Stimulated activated CD4-positive, alpha-beta T cell treated with anti-CD3 and anti-CD28 coated beads, Interleukin-12 subunit alpha, Interleukin-12 subunit beta, amount 100 ng/mL, for 48 hours (primary cell): ENCODE results near the gene PDS5A.
"Not testable (repeated sequence)": the region's sequence is repeated elsewhere in the genome, so short reads cannot be mapped to it uniquely, and the experiment has no call there.

Source experiments
- DNase-seq, 3 donors: peaks; one replicate each; pipeline ENCODE4 v3.0.0-alpha.2; 2020; ENCODE audit warnings: low read depth in 2 of 3, low spot score in 1 of 3

Gene PDS5A

DNA sequence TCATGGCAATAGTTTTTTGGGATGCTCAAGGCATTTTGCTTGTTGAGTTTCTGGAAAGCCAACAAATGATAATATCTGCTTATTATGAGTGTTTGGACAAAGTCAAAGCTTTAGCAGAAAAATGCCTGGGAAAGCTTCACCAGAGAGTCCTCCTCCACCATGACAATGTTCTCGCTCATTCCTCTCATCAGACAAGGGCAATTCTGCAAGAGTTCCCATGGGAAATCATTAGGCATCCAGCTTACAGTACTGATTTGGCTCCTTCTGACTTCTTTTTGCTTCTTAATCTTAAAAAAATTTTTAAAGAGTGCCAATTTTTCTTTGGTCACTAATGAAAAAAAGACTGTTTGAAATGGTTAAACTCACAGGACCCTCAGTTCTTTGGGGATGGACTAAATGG, 143.4 kb downstream of the PDS5A start:
- no peak for DNase-seq

DNA sequence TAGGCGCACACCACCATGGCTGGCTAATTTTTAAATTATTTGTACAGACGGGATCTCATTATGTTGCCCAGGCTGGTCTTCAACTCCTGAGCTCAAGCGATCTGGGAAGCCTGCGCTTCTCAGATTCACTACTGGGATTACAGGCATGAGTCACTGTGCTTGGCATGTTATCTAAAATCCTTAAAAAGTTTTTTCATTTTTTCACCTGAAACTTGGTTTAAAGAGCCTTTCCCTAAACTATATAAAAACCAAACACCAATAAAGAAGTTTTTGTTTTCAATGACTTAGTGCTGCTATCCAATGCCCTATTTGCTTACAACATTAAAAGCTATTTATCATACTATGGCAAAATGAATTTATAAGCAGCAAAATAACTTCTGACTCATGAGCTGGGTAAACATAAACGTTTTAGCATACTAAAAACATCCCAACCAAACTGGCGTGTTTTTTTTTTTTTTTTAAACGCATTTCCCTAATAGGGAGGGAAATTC, 151.9 kb downstream of the PDS5A start:
- no peak for DNase-seq

- DNase-seq = no peak
Observed at GRCh38 chr4:39825090-39825489, 152.6 kb downstream of the PDS5A start.

GRCh38 chr4:39823191-39823590, 154.5 kb downstream of the PDS5A start:
- no peak for DNase-seq

DNA sequence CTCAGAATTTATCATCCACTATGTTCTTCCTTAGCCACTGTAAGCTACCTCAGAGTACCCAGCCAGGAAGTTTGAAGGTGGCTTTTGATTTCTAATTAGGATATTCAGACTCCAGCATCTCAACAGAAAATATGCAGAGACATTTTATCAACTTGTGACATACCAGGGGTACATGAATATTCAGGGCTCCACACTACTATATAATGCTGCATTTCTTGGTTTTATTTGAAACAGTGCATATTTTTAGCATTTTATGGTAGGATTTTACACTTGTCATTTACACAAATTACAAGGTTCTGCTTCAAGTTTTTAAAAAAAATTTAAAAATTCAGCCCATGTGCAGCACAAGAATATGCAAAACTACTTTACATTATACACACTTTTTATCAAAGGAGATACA, 155.0 kb downstream of the PDS5A start:
- no peak for DNase-seq

DNA sequence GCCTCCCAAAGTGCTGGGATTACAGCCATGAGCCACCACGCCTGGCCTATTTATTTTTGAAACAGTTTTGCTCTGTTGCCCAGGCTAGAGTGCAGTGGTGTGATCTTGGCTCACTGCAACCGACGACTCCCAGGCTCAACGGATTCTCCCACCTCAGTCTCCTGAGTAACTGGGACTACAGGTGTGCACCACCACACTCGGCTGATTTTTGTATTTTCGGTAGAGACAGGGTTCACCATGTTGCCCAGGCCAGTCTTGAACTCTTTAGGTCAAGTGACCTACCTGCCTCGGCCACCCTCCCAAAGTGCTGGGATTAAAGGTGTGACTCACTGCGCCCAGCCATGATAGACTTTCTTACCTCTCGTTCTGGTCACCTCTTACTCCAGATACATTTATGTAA, 155.8 kb downstream of the PDS5A start:
- no peak for DNase-seq

- no peak for DNase-seq
Observed at GRCh38 chr4:39820186-39820585, 157.5 kb downstream of the PDS5A start.

GRCh38 chr4:39818646-39819045, 159.1 kb downstream of the PDS5A start:
- no peak for DNase-seq

DNA sequence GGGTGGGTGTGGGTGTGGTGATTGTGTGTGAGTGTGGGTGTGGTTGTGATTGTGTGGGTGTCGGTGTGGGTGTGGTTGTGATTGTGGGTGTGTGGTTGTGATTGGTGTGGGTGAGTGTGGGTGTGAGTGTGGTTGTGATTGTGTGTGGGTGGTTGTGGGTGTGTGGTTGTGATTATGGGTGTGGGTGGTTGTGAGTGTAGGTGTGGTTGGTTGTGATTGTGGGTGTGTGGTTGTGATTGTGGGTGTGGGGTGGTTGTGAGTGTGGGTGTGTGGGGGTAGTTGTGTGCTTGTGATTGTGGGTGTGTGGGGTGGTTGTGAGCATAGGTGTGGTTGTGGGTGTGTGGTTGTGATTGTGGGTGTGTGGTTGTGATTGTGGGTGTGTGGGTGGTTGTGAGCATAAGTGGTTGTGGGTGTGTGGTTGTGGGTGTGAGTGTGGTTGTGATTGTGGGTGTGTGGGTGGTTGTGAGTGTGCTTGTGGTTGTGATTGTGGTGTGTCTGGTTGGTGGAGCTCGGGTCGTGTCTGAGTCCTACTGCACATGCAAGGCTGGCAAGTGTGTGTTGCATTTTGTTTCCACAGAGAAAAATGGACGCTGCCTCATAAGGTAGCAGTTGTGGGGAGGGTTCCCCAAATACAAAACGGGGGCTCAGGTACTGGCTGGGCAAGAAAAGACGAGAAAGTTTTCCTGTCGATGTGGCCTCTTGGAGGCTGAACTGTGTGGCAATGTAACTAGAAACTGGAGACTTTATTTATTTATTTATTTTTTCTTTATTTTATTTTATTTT, 163.1 kb downstream of the PDS5A start:
- no peak for DNase-seq

DNA sequence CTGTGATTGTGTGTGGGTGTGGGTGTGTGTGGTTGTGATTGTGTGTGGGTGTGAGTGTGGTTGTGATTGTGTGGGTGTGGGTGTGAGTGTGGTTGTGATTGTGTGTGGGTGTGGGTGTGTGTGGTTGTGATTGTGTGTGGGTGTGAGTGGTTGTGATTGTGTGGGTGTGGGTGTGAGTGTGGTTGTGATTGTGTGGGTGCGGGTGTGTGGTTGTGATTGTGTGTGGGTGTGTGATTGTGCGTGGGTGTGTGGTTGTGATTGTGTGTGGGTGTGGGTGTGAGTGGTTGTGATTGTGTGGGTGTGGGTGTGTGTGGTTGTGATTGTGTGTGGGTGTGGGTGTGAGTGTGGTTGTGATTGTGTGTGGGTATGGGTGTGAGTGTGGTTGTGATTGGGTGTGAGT, 163.9 kb downstream of the PDS5A start:
- not testable (repeated sequence) for DNase-seq

DNA sequence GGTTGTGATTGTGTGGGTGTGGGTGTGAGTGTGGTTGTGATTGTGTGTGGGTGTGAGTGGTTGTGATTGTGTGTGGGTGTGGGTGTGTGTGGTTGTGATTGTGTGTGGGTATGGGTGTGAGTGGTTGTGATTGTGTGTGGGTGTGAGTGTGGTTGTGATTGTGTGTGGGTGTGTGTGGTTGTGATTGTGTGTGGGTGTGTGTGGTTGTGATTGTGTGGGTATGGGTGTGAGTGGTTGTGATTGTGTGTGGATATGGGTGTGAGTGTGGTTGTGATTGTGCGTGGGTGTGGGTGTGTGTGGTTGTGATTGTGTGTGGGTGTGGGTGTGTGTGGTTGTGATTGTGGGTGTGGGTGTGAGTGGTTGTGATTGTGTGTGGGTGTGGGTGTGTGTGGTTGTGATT, 164.7 kb downstream of the PDS5A start:
- DNase-seq = not testable (repeated sequence)

GRCh38 chr4:39812500-39812899, 165.2 kb downstream of the PDS5A start:
- no peak for DNase-seq

DNA sequence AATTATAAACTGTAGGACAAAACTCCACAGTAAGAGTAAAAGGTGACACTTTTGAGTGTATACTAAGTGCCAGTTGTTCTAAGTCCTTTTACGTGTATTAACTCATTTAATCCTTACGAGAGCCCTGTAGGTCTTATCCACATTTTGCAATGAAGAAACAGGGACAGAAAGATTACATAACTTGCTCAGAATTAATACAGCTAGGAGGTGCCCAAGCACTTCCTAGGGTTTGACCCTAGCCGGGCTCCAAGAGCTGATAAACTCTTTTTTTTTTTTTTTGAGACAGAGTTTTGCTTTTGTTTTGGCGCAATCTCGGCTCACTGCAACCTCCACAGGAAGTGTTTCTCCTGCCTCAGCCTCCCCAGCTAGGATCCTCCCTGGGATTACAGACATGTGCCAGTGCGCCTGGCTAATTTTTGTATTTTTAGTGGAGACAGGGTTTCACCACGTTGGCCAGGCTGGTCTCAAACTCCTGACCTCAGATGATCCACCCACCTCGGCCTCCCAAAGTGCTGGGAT, 169.4 kb downstream of the PDS5A start:
- no peak for DNase-seq

- no peak for DNase-seq
Observed at GRCh38 chr4:39802005-39802404, 175.7 kb downstream of the PDS5A start.

DNA sequence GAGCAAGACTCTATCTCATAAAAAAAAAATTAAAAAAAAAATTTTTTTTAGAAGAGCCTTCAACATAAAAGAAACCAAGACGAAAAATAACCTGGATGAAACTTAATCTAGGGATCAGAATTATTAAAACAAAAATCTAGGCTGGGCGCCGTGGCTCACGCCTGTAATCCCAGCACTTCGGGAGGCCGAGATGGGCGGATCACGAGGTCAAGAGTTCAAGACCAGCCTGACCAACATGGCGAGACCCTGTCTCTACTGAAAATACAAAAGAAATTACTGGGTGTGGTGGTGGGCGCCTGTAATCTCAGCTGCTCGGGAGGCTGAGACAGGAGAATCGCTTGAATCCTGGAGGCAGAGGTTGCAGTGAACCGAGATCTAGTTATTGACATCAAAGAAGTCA, 184.7 kb downstream of the PDS5A start:
- DNase-seq = not testable (repeated sequence)

DNA sequence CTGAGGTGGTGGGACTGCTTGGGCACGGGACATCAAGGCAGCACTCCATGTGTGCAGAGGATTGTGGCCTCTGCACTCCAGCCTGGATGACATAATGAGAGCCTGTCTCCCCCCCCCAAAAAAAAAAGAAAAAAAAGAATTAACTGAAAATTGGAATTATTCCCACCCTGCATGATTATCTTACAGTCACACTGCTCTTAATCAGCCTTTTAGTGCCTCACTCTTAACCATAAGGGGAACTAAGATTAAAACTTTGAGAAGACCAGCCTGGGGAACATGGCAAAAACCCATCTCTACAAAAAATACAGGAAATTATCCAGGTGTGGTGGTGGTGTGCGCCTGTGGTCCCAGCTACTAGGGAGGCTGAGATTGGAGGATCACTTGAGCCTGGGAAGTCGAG, 185.2 kb downstream of the PDS5A start:
- DNase-seq = no peak

- no peak for DNase-seq
Observed at GRCh38 chr4:39792128-39792527, 185.6 kb downstream of the PDS5A start.

- DNase-seq = no peak
Observed at GRCh38 chr4:39786838-39787237, 190.9 kb downstream of the PDS5A start.

DNA sequence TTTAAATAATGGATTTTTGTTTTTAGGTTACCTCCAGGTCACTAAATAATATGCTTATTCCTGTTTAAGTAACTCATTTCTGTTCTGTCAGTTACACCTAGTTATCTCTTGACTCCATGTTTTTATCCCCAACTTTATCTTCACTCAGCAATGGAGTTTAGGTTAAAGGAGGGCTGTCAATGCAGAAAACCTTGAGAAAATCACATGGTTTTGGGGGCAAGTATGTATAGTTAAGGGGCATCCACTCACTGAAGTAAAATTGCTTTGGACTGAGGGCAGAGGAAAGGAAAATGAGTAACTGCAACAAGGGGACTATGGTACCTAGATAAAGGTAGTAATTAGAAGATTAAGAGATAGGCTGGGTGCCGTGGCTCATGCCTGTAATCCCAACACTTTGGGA, 192.6 kb downstream of the PDS5A start:
- DNase-seq = no peak

DNA sequence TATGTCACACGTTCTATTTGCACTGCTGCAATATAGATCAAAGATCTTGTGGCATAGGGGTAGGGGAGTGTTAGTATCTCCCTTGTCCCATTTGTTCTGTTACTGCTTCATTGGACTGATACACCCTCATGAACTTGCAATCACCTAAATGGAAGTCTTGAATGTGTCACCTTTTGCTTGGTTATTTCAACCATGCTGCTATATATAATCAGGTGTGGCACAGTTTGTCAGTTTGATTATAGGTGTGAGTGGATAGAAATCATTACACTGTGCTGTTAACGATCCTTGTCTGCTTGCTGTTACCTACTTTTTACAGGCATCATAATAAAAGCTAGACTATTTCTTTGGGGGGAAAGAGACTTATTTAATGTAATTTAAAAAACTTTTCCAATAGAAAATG, 195.7 kb downstream of the PDS5A start:
- DNase-seq = not testable (repeated sequence)
